Mesenchymal stem cell (in vitro differentiated cells and primary cell): ENCODE results near the gene ESPL1.

Source experiments
- DNase-seq: peaks from one replicate; pipeline ENCODE4 v3.0.0-alpha.2; 2013
- H2AFZ ChIP-seq: one replicate; pipeline ENCODE4 v1.6.1; 2013; ENCODE audit warnings: low read depth, mild to moderate bottlenecking, control low read depth, inconsistent platforms, low read length, moderate library complexity
- H2AK5ac ChIP-seq: 2 replicates; pipeline ENCODE4 v1.6.1; 2013; ENCODE audit warnings: low read length, moderate library complexity, mild to moderate bottlenecking, inconsistent platforms; ENCODE audit not compliant: severe bottlenecking
- H2BK120ac ChIP-seq: one replicate; pipeline ENCODE4 v1.6.1; 2013; ENCODE audit warnings: low read depth, mild to moderate bottlenecking, inconsistent platforms, low read length, moderate library complexity
- H2BK12ac ChIP-seq, 2 experiments: one replicate each; pipeline ENCODE4 v1.6.1; 2013; ENCODE audit warnings: inconsistent platforms in 2 of 2, low read length in 2 of 2, mild to moderate bottlenecking in 2 of 2, moderate library complexity in 2 of 2, control low read depth in 1 of 2
- H2BK15ac ChIP-seq: one replicate; pipeline ENCODE4 v1.6.1; 2013; ENCODE audit warnings: mild to moderate bottlenecking, low read depth, inconsistent platforms; ENCODE audit not compliant: poor library complexity, severe bottlenecking
- H2BK5ac ChIP-seq: 2 replicates; pipeline ENCODE4 v1.6.1; 2013; ENCODE audit warnings: low read depth, mild to moderate bottlenecking, low read length, control low read depth, inconsistent platforms; ENCODE audit not compliant: poor library complexity, severe bottlenecking
- H3K14ac ChIP-seq, 2 experiments: one replicate each; pipeline ENCODE4 v1.6.1; 2013; ENCODE audit warnings: inconsistent platforms in 2 of 2, low read length in 2 of 2, control low read depth in 1 of 2, mild to moderate bottlenecking in 1 of 2, moderate library complexity in 1 of 2
- H3K18ac ChIP-seq, 2 experiments: one replicate each; pipeline ENCODE4 v1.6.1; 2013; ENCODE audit warnings: inconsistent platforms in 2 of 2, low read length in 2 of 2, control low read depth in 1 of 2, low read depth in 1 of 2, mild to moderate bottlenecking in 1 of 2
- H3K23ac ChIP-seq, 2 experiments: one replicate each; pipeline ENCODE4 v1.6.1; 2013; ENCODE audit warnings: inconsistent platforms in 2 of 2, low read length in 2 of 2, mild to moderate bottlenecking in 2 of 2, moderate library complexity in 2 of 2, control low read depth in 1 of 2
- H3K27ac ChIP-seq: 2 replicates; pipeline ENCODE4 v1.5.1; 2013; ENCODE audit warnings: mild to moderate bottlenecking, moderate library complexity, low read length, control low read depth, inconsistent platforms; ENCODE audit not compliant: poor library complexity, severe bottlenecking
- H3K27me3 ChIP-seq, 2 experiments: 2 replicates each; pipeline versions ENCODE4 v1.6.1 to v1.7.0; 2013; ENCODE audit warnings: low read length in 2 of 2, mild to moderate bottlenecking in 2 of 2, moderate library complexity in 2 of 2, control low read depth in 1 of 2, inconsistent platforms in 1 of 2; ENCODE audit not compliant: control insufficient read depth in 1 of 2, insufficient read depth in 1 of 2
- H3K36me3 ChIP-seq, 2 experiments: 2 replicates each; pipeline versions ENCODE4 v1.6.1 to v1.7.0; 2013; ENCODE audit warnings: low read length in 2 of 2, control low read depth in 1 of 2, inconsistent platforms in 1 of 2, low read depth in 1 of 2, mild to moderate bottlenecking in 1 of 2; ENCODE audit not compliant: insufficient read depth in 2 of 2, control insufficient read depth in 1 of 2
- H3K4ac ChIP-seq, 2 experiments: one replicate each; pipeline ENCODE4 v1.6.1; 2013; ENCODE audit warnings: inconsistent platforms in 2 of 2, low read length in 2 of 2, mild to moderate bottlenecking in 2 of 2, moderate library complexity in 2 of 2, control low read depth in 1 of 2, low read depth in 1 of 2
- H3K4me1 ChIP-seq: 2 replicates; pipeline ENCODE4 v1.6.1; 2013; ENCODE audit warnings: low read depth, low read length, control low read depth; ENCODE audit not compliant: control insufficient read depth, insufficient read depth
- H3K4me2 ChIP-seq: 2 replicates; pipeline ENCODE4 v1.6.1; 2013; ENCODE audit warnings: low read length, mild to moderate bottlenecking, inconsistent platforms; ENCODE audit not compliant: poor library complexity, severe bottlenecking
- H3K4me3 ChIP-seq, 2 experiments: 2 replicates each; pipeline versions ENCODE4 v1.5.1 to v1.7.0; 2013; ENCODE audit warnings: low read length in 2 of 2, mild to moderate bottlenecking in 2 of 2, control low read depth in 1 of 2, low read depth in 1 of 2; ENCODE audit not compliant: insufficient read depth in 1 of 2
- H3K79me1 ChIP-seq: replicated peaks from 2 replicates; pipeline ENCODE4 v1.6.1; 2013; ENCODE audit warnings: mild to moderate bottlenecking, control low read depth, low read length, inconsistent platforms; ENCODE audit not compliant: poor library complexity, severe bottlenecking
- H3K9ac ChIP-seq: 2 replicates; pipeline ENCODE4 v1.7.0; 2013; ENCODE audit warnings: mild to moderate bottlenecking, low read length, moderate library complexity
- H3K9me3 ChIP-seq: 2 replicates; pipeline ENCODE4 v1.7.0; 2013; ENCODE audit warnings: mild to moderate bottlenecking, low read length; ENCODE audit not compliant: control insufficient read depth
- H4K8ac ChIP-seq: one replicate; pipeline ENCODE4 v1.6.1; 2013; ENCODE audit warnings: inconsistent platforms, mild to moderate bottlenecking, low read length, moderate library complexity
- H4K91ac ChIP-seq: one replicate; pipeline ENCODE4 v1.6.1; 2013; ENCODE audit warnings: mild to moderate bottlenecking, low read length, inconsistent platforms
- WGBS: methylation state at CpG from one replicate; pipeline ENCODE4 v1.1.7; 2013; ENCODE audit warnings: mixed read lengths; 5-methylcytosine and 5-hydroxymethylcytosine counted together

Gene ESPL1

DNA sequence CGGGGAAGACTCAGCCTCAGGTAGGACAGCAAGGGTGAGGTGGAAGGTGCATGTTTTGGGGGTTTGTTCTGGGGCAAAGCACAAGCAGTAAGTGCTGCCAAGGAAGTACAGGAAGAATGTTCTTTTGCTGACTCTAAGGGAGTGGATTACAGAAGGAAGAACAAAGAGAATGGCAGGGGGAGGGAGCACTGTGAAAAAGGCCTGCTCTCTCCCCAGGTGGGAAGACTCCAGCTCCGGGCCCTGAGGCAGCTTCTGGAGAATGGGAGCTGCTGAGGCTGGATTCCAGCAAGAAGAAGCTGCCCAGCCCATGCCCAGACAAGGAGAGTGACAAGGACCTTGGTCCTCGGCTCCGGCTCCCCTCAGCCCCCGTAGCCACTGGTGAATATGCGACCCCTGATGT lies 20.2 kb downstream of the ESPL1 start:
- Histone ChIP-seq H3K9me3 (no peaks in the 10 kb centered on the region), H3K23ac (no peak overlapping the region), H2BK5ac (no peak overlapping the region), H3K18ac (no peak overlapping the region), H3K4me2 (no peak overlapping the region), H2BK120ac (no peak overlapping the region), H3K4me1 (peaks cover 6% of the 10 kb centered on the region), H4K8ac (no peak overlapping the region), H3K27me3 (no peaks in the 10 kb centered on the region), H2AFZ (no peak overlapping the region), H2BK12ac (no peak overlapping the region), H3K14ac (no peak overlapping the region), H3K9ac (peak overlapping the region; percentile 1), H4K91ac (no peak overlapping the region), H2AK5ac (no peak overlapping the region), H2BK15ac (no peak overlapping the region), H3K79me1 (peaks cover 3% of the 10 kb centered on the region), H3K4me3 (no peak overlapping the region), H3K4ac (no peak overlapping the region), H3K27ac (no peak overlapping the region), H3K36me3 (peaks cover 24 to 26% of the 10 kb centered on the region in 2 experiments)
- 85% methylated on average over 6 of the region's 6 CpGs for WGBS
- DNase-seq: no peak

DNA sequence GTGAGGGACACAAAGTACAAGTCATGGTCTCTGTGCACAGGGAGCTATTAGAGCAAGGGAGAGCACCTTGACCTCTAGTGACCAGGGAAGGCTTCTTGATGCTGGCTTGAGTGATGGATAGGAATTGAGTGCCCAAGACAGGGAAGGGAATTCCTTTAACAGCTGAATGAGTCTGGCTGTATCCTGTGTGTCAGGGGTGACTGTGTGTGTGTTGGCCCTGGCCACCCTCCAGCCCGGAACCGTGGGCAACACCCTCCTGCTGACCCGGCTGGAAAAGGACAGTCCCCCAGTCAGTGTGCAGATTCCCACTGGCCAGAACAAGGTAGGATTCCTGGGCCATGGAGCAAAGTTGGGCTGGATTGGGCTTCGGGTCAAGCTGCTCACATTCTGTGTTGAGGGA lies 21.8 kb downstream of the ESPL1 start:
- H3K18ac ChIP-seq: no peak overlapping the region
- DNase-seq: no peak
- peaks cover 3% of the 10 kb centered on the region for H3K79me1 ChIP-seq
- no peaks in the 10 kb centered on the region for H3K27me3 ChIP-seq
- H4K8ac ChIP-seq: no peak overlapping the region
- H3K23ac ChIP-seq: no peak overlapping the region
- H2BK5ac ChIP-seq: no peak overlapping the region
- H3K9me3 ChIP-seq: no peaks in the 10 kb centered on the region
- no peak overlapping the region for H4K91ac ChIP-seq
- peak overlapping the region in 1 of 2 experiments; percentile 50 for H3K4me3 ChIP-seq
- H3K9ac ChIP-seq: peak overlapping the region; percentile 12
- H2BK120ac ChIP-seq: no peak overlapping the region
- H2AK5ac ChIP-seq: peak overlapping the region; percentile 1
- peaks cover 7% of the 10 kb centered on the region for H3K4me1 ChIP-seq
- H3K4ac ChIP-seq: no peak overlapping the region
- H2BK12ac ChIP-seq: no peak overlapping the region
- H3K4me2 ChIP-seq: no peak overlapping the region
- no peak overlapping the region for H3K27ac ChIP-seq
- H2BK15ac ChIP-seq: no peak overlapping the region
- no peak overlapping the region for H3K14ac ChIP-seq
- no peak overlapping the region for H2AFZ ChIP-seq
- H3K36me3 ChIP-seq: peaks cover 19 to 25% of the 10 kb centered on the region in 2 experiments
- 96% methylated on average over 4 of the region's 4 CpGs for WGBS

DNA sequence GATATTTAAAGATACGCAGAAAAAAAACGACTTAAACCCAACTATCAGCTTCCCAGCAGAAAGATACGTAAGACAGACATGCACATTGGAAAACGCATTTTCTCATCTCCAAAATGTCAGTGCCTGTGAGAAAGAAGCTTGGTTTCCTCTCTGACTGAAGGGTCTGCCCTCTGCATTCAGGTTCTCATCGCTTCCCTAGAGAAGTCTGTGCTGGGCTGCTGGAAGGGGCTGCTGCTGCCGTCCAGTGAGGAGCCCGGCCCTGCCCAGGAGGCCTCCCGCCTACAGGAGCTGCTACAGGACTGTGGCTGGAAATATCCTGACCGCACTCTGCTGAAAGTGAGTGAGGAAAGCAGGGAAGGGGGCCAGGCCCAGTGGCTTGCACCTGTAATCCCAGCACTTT lies 22.6 kb downstream of the ESPL1 start:
- H3K14ac ChIP-seq: no peak overlapping the region
- 90% methylated on average over 7 of the region's 9 CpGs for WGBS
- no peaks in the 10 kb centered on the region for H3K9me3 ChIP-seq

DNA sequence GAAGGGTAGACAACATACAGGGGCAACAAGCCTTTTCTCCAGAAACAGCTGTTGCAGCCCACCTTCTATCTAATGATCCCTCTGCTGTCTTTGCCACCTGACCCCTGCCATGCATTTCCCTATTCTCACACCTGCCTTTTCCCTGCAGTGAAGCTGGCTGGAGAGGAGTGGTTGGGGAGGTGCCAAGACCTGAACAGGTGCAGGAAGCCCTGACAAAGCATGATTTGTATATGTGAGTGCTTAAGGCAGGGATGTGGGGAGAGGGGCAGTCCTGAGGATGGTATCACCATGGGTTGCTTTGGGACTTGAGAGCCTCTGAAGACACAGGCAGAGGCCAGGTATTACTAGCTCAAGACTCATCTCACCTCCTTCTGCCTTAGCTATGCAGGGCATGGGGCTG lies 24.3 kb downstream of the ESPL1 start:
- no peak overlapping the region for H2BK15ac ChIP-seq
- no peak overlapping the region for H3K4me3 ChIP-seq
- no peak overlapping the region for H3K14ac ChIP-seq
- peaks cover 13% of the 10 kb centered on the region for H3K4me1 ChIP-seq
- H3K79me1 ChIP-seq: peaks cover 3% of the 10 kb centered on the region
- no peak overlapping the region for H2AFZ ChIP-seq
- no peaks in the 10 kb centered on the region for H3K9me3 ChIP-seq
- no peak overlapping the region for H4K8ac ChIP-seq
- H3K23ac ChIP-seq: no peak overlapping the region
- H2BK120ac ChIP-seq: no peak overlapping the region
- DNase-seq: no peak
- H3K9ac ChIP-seq: no peak overlapping the region
- H2BK12ac ChIP-seq: no peak overlapping the region
- no peak overlapping the region for H2AK5ac ChIP-seq
- no peak overlapping the region for H2BK5ac ChIP-seq
- peaks cover 20 to 24% of the 10 kb centered on the region in 2 experiments for H3K36me3 ChIP-seq
- H3K4ac ChIP-seq: no peak overlapping the region
- no peak overlapping the region for H3K27ac ChIP-seq
- no peak overlapping the region for H3K4me2 ChIP-seq
- no peak overlapping the region for H4K91ac ChIP-seq
- H3K27me3 ChIP-seq: no peaks in the 10 kb centered on the region
- H3K18ac ChIP-seq: no peak overlapping the region

More for the DNA sequence above, 22.6 kb downstream of the ESPL1 start:
- Histone ChIP-seq H3K18ac (no peak overlapping the region), H2BK120ac (no peak overlapping the region), H3K27me3 (no peaks in the 10 kb centered on the region), H3K9ac (peak overlapping the region; percentile 46), H3K23ac (no peak overlapping the region), H3K36me3 (peaks cover 16 to 25% of the 10 kb centered on the region in 2 experiments), H3K4me2 (no peak overlapping the region), H2BK5ac (no peak overlapping the region), H4K91ac (no peak overlapping the region), H2BK12ac (no peak overlapping the region), H3K27ac (no peak overlapping the region), H4K8ac (no peak overlapping the region), H3K4ac (no peak overlapping the region), H3K4me3 (no peak overlapping the region), H3K79me1 (peaks cover 3% of the 10 kb centered on the region), H2BK15ac (no peak overlapping the region), H3K4me1 (peaks cover 9% of the 10 kb centered on the region), H2AFZ (no peak overlapping the region), H2AK5ac (no peak overlapping the region)
- DNase-seq: no peak
